Endothelial cell of umbilical vein (primary cell): ENCODE measurements around the gene OPA3. TPM values are rescaled to one million over a fixed set of nuclear protein-coding genes. Genes with fewer than 3 reads are reported as not detected.

Source experiments
- BruUV-seq: library from RNA; stranded (reverse); fragments of 400-500 nt; replicated peaks from 2 replicates; lab custom pipeline; 2021; lab: Mats Ljungman, UMichigan
- CTCF ChIA-PET: fragments of 300-600, 350-600 bp; sonication (Branson Sonifier 250); formaldehyde crosslinking; loops from one replicate; lab custom pipeline; 2021; ENCODE audit warnings: antibody characterized with exemption, inconsistent platforms; lab: Charles Lee
- POLR2A ChIA-PET: fragments of 300-600, 350-600 bp; sonication (Branson Sonifier 250); formaldehyde crosslinking; loops from one replicate; lab custom pipeline; 2021; ENCODE audit warnings: antibody characterized with exemption, inconsistent platforms; lab: Charles Lee
- DNase-seq: peaks from one replicate; pipeline ENCODE4 v3.0.0-alpha.2; 2011; ENCODE audit warnings: low read depth, low spot score
- FAIRE-seq: peaks from 2 replicates; lab custom pipeline; 2011; peaks lifted over from hg19 to GRCh38; lab: Jason Lieb, UNC
- H2AFZ ChIP-seq: 2 replicates; pipeline ENCODE4 v1.6.0; 2012; ENCODE audit warnings: low read depth, low read length, control low read depth, inconsistent platforms
- H3K27ac ChIP-seq: 2 replicates; pipeline ENCODE4 v1.5.1; 2011; ENCODE audit warnings: low read depth, mild to moderate bottlenecking, control low read depth, low read length, moderate library complexity; ENCODE audit not compliant: insufficient read depth
- H3K27me3 ChIP-seq, 2 experiments: 2 replicates each; pipeline versions ENCODE4 v1.6.0 to v1.6.1; 2011; ENCODE audit warnings: low read length in 2 of 2, mixed read lengths in 1 of 2; ENCODE audit not compliant: control insufficient read depth in 2 of 2, insufficient read depth in 2 of 2
- H3K36me3 ChIP-seq, 2 experiments: 2 replicates in 1 of 2; 3 replicates in 1 of 2; pipeline ENCODE4 v1.5.1; 2011; ENCODE audit warnings: low read length in 2 of 2, mild to moderate bottlenecking in 1 of 2, moderate library complexity in 1 of 2; ENCODE audit not compliant: control insufficient read depth in 2 of 2, insufficient read depth in 2 of 2; ENCODE audit errors: extremely low read depth in 1 of 2
- H3K4me1 ChIP-seq: 3 replicates; pipeline ENCODE4 v1.5.1; 2011; ENCODE audit warnings: mild to moderate bottlenecking, low read length; ENCODE audit not compliant: control insufficient read depth, insufficient read depth; ENCODE audit errors: extremely low read depth
- H3K4me2 ChIP-seq: 2 replicates; pipeline ENCODE4 v1.6.1; 2011; ENCODE audit warnings: low read length, control low read depth, mixed read lengths; ENCODE audit not compliant: insufficient read depth
- H3K4me3 ChIP-seq, 3 experiments: fragments of 200-600 bp in 1 of 3; sonication (generic), shearing (Covaris generic) in 1 of 3; replicated peaks in 1 of 3; 2 replicates each; pipeline ENCODE4 v1.5.1; 2011 to 2016; ENCODE audit warnings: control low read depth in 3 of 3, low read length in 3 of 3, mild to moderate bottlenecking in 2 of 3, inconsistent platforms in 1 of 3, low read depth in 1 of 3, moderate library complexity in 1 of 3; ENCODE audit not compliant: insufficient read depth in 1 of 3
- H3K79me2 ChIP-seq: 2 replicates; pipeline ENCODE4 v1.6.0; 2012; ENCODE audit warnings: low read length, inconsistent platforms; ENCODE audit not compliant: control insufficient read depth, insufficient read depth
- H3K9ac ChIP-seq: replicated peaks from 2 replicates; pipeline ENCODE3; 2011; ENCODE audit warnings: low read length, control low read depth; ENCODE audit not compliant: insufficient read depth; ENCODE audit errors: extremely low read depth
- H3K9me1 ChIP-seq: replicated peaks from 3 replicates; pipeline ENCODE4 v1.6.0; 2011; ENCODE audit warnings: mild to moderate bottlenecking, low read length; ENCODE audit not compliant: control insufficient read depth, insufficient read depth; ENCODE audit errors: extremely low read depth
- H3K9me3 ChIP-seq: replicated peaks from 2 replicates; pipeline ENCODE4 v1.5.1; 2012; ENCODE audit warnings: low read length, inconsistent platforms; ENCODE audit not compliant: control insufficient read depth, insufficient read depth
- H4K20me1 ChIP-seq: replicated peaks from 2 replicates; pipeline ENCODE3; 2011; ENCODE audit warnings: mild to moderate bottlenecking, low read length; ENCODE audit not compliant: control insufficient read depth, insufficient read depth; ENCODE audit errors: extremely low read depth
- EZH2 ChIP-seq: IDR thresholded peaks from 2 replicates; pipeline ENCODE4 v1.6.1; 2012; ENCODE audit warnings: borderline replicate concordance, low read depth, mild to moderate bottlenecking, moderate library complexity, low read length, inconsistent platforms; ENCODE audit not compliant: severe bottlenecking
- FOS ChIP-seq: IDR thresholded peaks from 2 replicates; pipeline ENCODE4 v1.6.1; 2011; ENCODE audit warnings: mild to moderate bottlenecking, low read length, moderate library complexity, borderline replicate concordance; ENCODE audit not compliant: insufficient read depth
- GATA2 ChIP-seq: IDR thresholded peaks from 2 replicates; pipeline ENCODE4 v1.7.0; 2011; ENCODE audit warnings: low read depth, mild to moderate bottlenecking, moderate library complexity, mixed read lengths, low read length; ENCODE audit not compliant: insufficient read length, insufficient read depth
- JUN ChIP-seq: IDR thresholded peaks from 2 replicates; pipeline ENCODE4 v1.6.1; 2011; ENCODE audit warnings: borderline replicate concordance, low read depth; ENCODE audit not compliant: insufficient read length, insufficient read depth
- MYC ChIP-seq: IDR thresholded peaks from one replicate; pipeline ENCODE4 v1.6.1; 2011; ENCODE audit warnings: mild to moderate bottlenecking, low read depth, low read length
- POLR2A ChIP-seq: IDR thresholded peaks from 2 replicates; pipeline ENCODE4 v1.6.1; 2012; ENCODE audit warnings: low read depth, mild to moderate bottlenecking, control low read depth, low read length
- POLR2AphosphoS5 ChIP-seq: IDR thresholded peaks from 2 replicates; pipeline ENCODE4 v1.6.1; 2012; ENCODE audit warnings: low read depth, mild to moderate bottlenecking, control low read depth, low read length, moderate library complexity; ENCODE audit not compliant: insufficient read depth
- dilution Hi-C: fragments of 300-500 bp; cut with MboI; formaldehyde crosslinking; loops from one replicate; pipeline ENCODE4 v1.15.0; 2019; ENCODE audit warnings: low sequenced_read_pairs; ENCODE audit not compliant: extremely low pct_ligation_motif_present
- intact Hi-C: fragments of 100-400 bp; cut with micrococcal nuclease; formaldehyde crosslinking; loops from one replicate; pipeline ENCODE4 v1.10.0; 2022
- polyA plus RNA-seq, 4 experiments: library from polyadenylated mRNA; depleted of rRNA in 3 of 4; stranded (reverse) in 3 of 4; unstranded in 1 of 4; fragments of >200 nt; gene quantifications; 2 replicates each; pipeline versions ENCODE4 v1.2.1 to v1.2.3, GENCODE V29; 2011 to 2012; ENCODE audit warnings: missing spikeins in 1 of 4
- total RNA-seq: library from RNA; stranded (reverse); gene quantifications from 2 replicates; pipeline ENCODE4 v1.2.3, GENCODE V29; 2021
- TF ChIP-seq, protein P1 (sequence below), 2 donors: IDR thresholded peaks; 1 replicate in 1 of 2; 2 replicates in 1 of 2; pipeline ENCODE4 v1.5.1; 2011; ENCODE audit warnings: low read length in 2 of 2, mild to moderate bottlenecking in 2 of 2, moderate library complexity in 2 of 2, control low read depth in 1 of 2, inconsistent platforms in 1 of 2, low read depth in 1 of 2; ENCODE audit not compliant: insufficient read depth in 1 of 2; ENCODE audit errors: extremely low read depth in 1 of 2
- TF ChIP-seq, protein P2 (sequence below): IDR thresholded peaks from 2 replicates; pipeline ENCODE4 v1.6.1; 2011; ENCODE audit not compliant: insufficient read depth, insufficient read length

OPA3 gene
- total and polyA plus RNA-seq, 2 donors (not counting 3 experiments of a cell fraction or from before 2014, with no cell fraction given): 15.4 to 16.0 TPM

DNA sequence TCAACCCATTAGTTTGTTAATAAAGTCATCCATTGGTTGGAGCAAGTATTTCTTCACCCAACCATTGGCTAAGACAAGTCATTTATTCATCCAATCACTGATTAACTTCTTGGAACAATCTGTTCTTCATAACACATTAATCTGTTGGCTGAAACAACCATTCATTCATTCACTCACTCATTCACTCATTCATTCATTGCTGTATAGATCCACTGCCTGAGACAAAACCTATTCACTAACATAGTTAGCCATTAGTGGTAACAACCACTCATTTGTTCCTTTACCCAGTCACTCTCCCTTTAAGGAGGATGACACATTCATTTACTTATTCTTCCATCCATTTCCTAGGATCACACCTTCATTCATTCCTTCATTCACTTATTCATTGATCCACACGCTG is 39.4 kb upstream of the OPA3 start:
- Histone ChIP-seq H2AFZ (no peak overlapping the region), H3K9ac (no peak overlapping the region), H3K27me3 (no peaks in the 10 kb centered on the region), H3K9me3 (no peaks in the 10 kb centered on the region), H4K20me1 (no peaks in the 10 kb centered on the region), H3K4me3 (no peak overlapping the region), H3K4me2 (no peak overlapping the region), H3K36me3 (peaks cover 0 to 8% of the 10 kb centered on the region in 2 experiments), H3K27ac (no peak overlapping the region), H3K4me1 (no peaks in the 10 kb centered on the region), H3K79me2 (no peaks in the 10 kb centered on the region), H3K9me1 (no peaks in the 10 kb centered on the region)
- intact Hi-C loops (no loop called here), dilution Hi-C loops (no loop called here)
- FAIRE-seq (no peak), DNase-seq (no peak)
- ChIA-PET CTCF (interaction anchor here (1.0 kb wide), 1 partner anchor 10 kb away, joined by 3 read pairs; no protein-coding TSS in a partner anchor), POLR2A (no interaction called here)
- TF ChIP-seq GATA2 (no peak), JUN (no peak)
- BruUV-seq: no TSS peak

- H3K9me1 ChIP-seq: no peaks in the 10 kb centered on the region
- BruUV-seq: no TSS peak
- no peak for DNase-seq
- no peaks in the 10 kb centered on the region for H3K9me3 ChIP-seq
- no peaks in the 10 kb centered on the region for H3K27me3 ChIP-seq
- no peaks in the 10 kb centered on the region for H3K4me1 ChIP-seq
- FAIRE-seq: no peak
- H2AFZ ChIP-seq: no peak overlapping the region
- H3K27ac ChIP-seq: no peak overlapping the region
- no peaks in the 10 kb centered on the region for H4K20me1 ChIP-seq
- H3K4me3 ChIP-seq: no peak overlapping the region
- dilution Hi-C loops: no loop called here
- CTCF ChIA-PET: no interaction called here
- no peak overlapping the region for H3K9ac ChIP-seq
- intact Hi-C loops: no loop called here
- POLR2A ChIA-PET: no interaction called here
- no peaks in the 10 kb centered on the region for H3K79me2 ChIP-seq
- no peak overlapping the region for H3K4me2 ChIP-seq
- peaks cover 0 to 8% of the 10 kb centered on the region in 2 experiments for H3K36me3 ChIP-seq
- no peak for TF ChIP-seq MYC
- TF ChIP-seq, protein P1, sequence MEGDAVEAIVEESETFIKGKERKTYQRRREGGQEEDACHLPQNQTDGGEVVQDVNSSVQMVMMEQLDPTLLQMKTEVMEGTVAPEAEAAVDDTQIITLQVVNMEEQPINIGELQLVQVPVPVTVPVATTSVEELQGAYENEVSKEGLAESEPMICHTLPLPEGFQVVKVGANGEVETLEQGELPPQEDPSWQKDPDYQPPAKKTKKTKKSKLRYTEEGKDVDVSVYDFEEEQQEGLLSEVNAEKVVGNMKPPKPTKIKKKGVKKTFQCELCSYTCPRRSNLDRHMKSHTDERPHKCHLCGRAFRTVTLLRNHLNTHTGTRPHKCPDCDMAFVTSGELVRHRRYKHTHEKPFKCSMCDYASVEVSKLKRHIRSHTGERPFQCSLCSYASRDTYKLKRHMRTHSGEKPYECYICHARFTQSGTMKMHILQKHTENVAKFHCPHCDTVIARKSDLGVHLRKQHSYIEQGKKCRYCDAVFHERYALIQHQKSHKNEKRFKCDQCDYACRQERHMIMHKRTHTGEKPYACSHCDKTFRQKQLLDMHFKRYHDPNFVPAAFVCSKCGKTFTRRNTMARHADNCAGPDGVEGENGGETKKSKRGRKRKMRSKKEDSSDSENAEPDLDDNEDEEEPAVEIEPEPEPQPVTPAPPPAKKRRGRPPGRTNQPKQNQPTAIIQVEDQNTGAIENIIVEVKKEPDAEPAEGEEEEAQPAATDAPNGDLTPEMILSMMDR (IDR thresholded peaks at IDR 0.05; ENCODE audit: extremely low read depth in 1 of 2, insufficient read depth in 1 of 2, low read depth in 1 of 2, low read length in 2 of 2): no peak
- no peak for TF ChIP-seq EZH2
- TF ChIP-seq, protein P2, sequence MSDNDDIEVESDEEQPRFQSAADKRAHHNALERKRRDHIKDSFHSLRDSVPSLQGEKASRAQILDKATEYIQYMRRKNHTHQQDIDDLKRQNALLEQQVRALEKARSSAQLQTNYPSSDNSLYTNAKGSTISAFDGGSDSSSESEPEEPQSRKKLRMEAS: no peak
- no peak for TF ChIP-seq GATA2
- TF ChIP-seq FOS: no peak
- TF ChIP-seq JUN: no peak
- TF ChIP-seq POLR2A: no peak
- TF ChIP-seq POLR2AphosphoS5: no peak
Measured at GRCh38 chr19:45621976-45622503, 37.4 kb upstream of the OPA3 start.
